K562 treated with DMSO at 1 percent for 48 hours (cell line): ENCODE results near the gene TBATA. TPM values are rescaled to one million over a fixed set of nuclear protein-coding genes. Genes with fewer than 3 reads are reported as not detected.

Experiments used
- total RNA-seq: library from RNA; unstranded; fragments of 300-600 nt; gene quantifications from 2 replicates; pipeline ENCODE4 v1.2.3, GENCODE V29; 2022; ENCODE audit warnings: low replicate concordance; ENCODE audit errors: extremely low read depth

Gene TBATA, protein sequence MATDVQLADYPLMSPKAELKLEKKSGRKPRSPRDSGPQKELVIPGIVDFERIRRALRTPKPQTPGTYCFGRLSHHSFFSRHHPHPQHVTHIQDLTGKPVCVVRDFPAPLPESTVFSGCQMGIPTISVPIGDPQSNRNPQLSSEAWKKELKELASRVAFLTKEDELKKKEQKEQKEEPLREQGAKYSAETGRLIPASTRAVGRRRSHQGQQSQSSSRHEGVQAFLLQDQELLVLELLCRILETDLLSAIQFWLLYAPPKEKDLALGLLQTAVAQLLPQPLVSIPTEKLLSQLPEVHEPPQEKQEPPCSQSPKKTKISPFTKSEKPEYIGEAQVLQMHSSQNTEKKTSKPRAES
- not detected in 2 replicates for total RNA-seq

DNA sequence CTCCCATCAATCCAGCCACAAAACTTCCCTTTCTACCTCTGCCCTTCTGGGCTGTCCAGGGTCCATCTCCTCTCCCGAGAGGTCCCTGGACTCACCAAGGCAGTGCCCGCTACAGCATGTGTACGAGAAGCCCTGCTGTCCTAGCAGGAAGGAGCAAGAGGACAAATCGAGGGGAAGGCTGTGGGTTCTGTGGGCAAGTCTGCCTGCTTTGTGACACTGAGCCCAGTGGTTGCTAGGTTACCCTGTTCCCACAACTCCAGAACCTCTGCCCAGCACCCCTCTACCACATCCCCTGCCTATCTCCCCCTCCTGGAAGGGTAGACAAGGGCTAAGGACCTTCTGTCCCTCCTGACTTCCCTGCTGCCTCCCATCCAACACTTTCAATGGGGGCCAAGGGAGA, at the start of gene TBATA:
Gene TBATA (minus strand): TSS at position 188 of the 400 bp plus-strand sequence. CDS start 1,998 bp downstream, outside the sequence.

DNA sequence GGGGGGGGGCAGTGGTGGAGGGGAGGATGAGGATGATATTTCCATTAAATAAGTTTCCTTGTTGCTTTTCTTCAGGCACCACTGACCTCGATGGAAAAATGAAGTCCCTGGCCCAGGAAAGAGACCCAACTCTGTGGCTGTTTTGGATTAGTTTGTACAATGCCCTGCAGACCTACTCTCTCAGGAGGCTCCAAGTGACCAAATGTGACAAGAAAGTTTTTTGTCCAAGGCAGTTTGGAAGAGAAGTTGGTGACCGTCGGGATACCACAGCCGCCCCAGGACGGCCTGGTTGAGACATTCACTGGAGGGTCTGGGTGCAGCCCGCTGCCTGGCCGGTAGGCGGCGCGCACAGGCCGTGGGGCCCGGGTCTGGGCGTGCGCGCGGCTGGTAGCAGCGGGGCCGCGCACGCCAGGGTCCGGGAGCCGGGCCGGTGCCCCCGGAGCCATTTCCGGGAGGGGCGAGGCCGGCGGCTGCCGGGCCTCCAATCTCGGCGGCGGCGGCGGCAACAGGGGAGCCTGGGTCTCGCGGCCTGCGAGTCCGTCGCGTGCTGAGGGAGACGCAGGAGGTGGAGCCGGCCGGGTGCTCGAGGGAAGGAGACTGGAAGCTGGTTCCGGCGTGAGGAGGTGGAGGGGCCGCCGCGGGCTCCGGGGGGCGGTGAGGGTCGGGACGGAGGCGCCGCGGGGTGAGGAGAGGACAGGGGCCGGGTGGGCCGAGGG, 30.5 kb upstream of the TBATA start, which contains the start of gene SGPL1:
Gene SGPL1 (plus strand): TSS at position 445 of the 716 bp plus-strand sequence. CDS start 906 bp downstream, outside the sequence.

Other genes with a start within 250 kb of the TBATA start
- gene PRF1, start 182.6 kb downstream of the TBATA start, total RNA-seq, result not detected in 2 replicates
- gene ADAMTS14, start 112.9 kb downstream of the TBATA start, total RNA-seq, result 89.7 TPM in 1 of 2 replicates, not detected in the other
- gene SGPL1, start 30.6 kb upstream of the TBATA start, total RNA-seq, result not detected in 2 replicates
- not detected in 2 replicates for gene PCBD1, start 103.2 kb upstream of the TBATA start, total RNA-seq